H9 (cell line): Measurements from ENCODE around the gene ATP2B2. TPM values are rescaled to one million over a fixed set of nuclear protein-coding genes. Genes with fewer than 3 reads are reported as not detected.

ENCODE experiments used
- DNase-seq: peaks from one replicate; pipeline ENCODE4 v3.0.0-alpha.2; 2017
- H2AFZ ChIP-seq: one replicate; pipeline ENCODE4 v1.6.1; 2013; ENCODE audit warnings: mild to moderate bottlenecking, low read length, control low read depth, moderate library complexity
- H2AK5ac ChIP-seq: 2 replicates; pipeline ENCODE4 v1.6.1; 2013; ENCODE audit warnings: low read length, control low read depth, mixed read lengths; ENCODE audit not compliant: insufficient read length
- H2BK120ac ChIP-seq: one replicate; pipeline ENCODE4 v1.6.1; 2013; ENCODE audit warnings: low read depth, mild to moderate bottlenecking, low read length, control low read depth, inconsistent platforms; ENCODE audit not compliant: poor library complexity, severe bottlenecking
- H2BK12ac ChIP-seq: 2 replicates; pipeline ENCODE4 v1.6.1; 2013; ENCODE audit warnings: low read length, control low read depth, mixed read lengths, low read depth; ENCODE audit not compliant: insufficient read length
- H2BK15ac ChIP-seq: 2 replicates; pipeline ENCODE4 v1.6.1; 2013; ENCODE audit warnings: low read depth, low read length, control low read depth
- H2BK20ac ChIP-seq: one replicate; pipeline ENCODE4 v1.6.1; 2013; ENCODE audit warnings: low read depth, mild to moderate bottlenecking, low read length, control low read depth, inconsistent platforms; ENCODE audit not compliant: poor library complexity, severe bottlenecking
- H2BK5ac ChIP-seq: 2 replicates; pipeline ENCODE4 v1.6.1; 2013; ENCODE audit warnings: low read length, control low read depth, mixed read lengths; ENCODE audit not compliant: insufficient read length
- H3K14ac ChIP-seq: 2 replicates; pipeline ENCODE4 v1.6.1; 2013; ENCODE audit warnings: low read length, control low read depth; ENCODE audit not compliant: insufficient read depth
- H3K18ac ChIP-seq: 2 replicates; pipeline ENCODE4 v1.6.1; 2013; ENCODE audit warnings: low read depth, mild to moderate bottlenecking, mixed read lengths, low read length, control low read depth; ENCODE audit not compliant: insufficient read length
- H3K23ac ChIP-seq: 2 replicates; pipeline ENCODE4 v1.6.1; 2013; ENCODE audit warnings: low read length, control low read depth, mixed read lengths, low read depth; ENCODE audit not compliant: insufficient read length
- H3K23me2 ChIP-seq: 2 replicates; pipeline ENCODE4 v1.6.1; 2013; ENCODE audit warnings: low read depth, mild to moderate bottlenecking, mixed read lengths, low read length, control low read depth; ENCODE audit not compliant: insufficient read length, poor library complexity, severe bottlenecking
- H3K27ac ChIP-seq: 2 replicates; pipeline ENCODE4 v1.5.1; 2013; ENCODE audit warnings: low read length, control low read depth, mixed read lengths, low read depth; ENCODE audit not compliant: insufficient read length
- H3K27me3 ChIP-seq: 2 replicates; pipeline ENCODE4 v1.6.1; 2013; ENCODE audit warnings: low read length, control low read depth, inconsistent platforms; ENCODE audit not compliant: insufficient read depth
- H3K4ac ChIP-seq: 2 replicates; pipeline ENCODE4 v1.6.1; 2013; ENCODE audit warnings: low read depth, mild to moderate bottlenecking, control low read depth, inconsistent platforms, low read length, moderate library complexity
- H3K4me1 ChIP-seq: 2 replicates; pipeline ENCODE4 v1.6.1; 2013; ENCODE audit warnings: low read length, control low read depth, inconsistent platforms; ENCODE audit not compliant: insufficient read depth
- H3K4me2 ChIP-seq: 2 replicates; pipeline ENCODE4 v1.6.1; 2013; ENCODE audit warnings: low read length, control low read depth, mixed read lengths; ENCODE audit not compliant: insufficient read length, insufficient read depth
- H3K56ac ChIP-seq: 2 replicates; pipeline ENCODE4 v1.6.1; 2013; ENCODE audit warnings: low read depth, mild to moderate bottlenecking, mixed read lengths, low read length, control low read depth; ENCODE audit not compliant: insufficient read length
- H3K79me1 ChIP-seq: 2 replicates; pipeline ENCODE4 v1.6.1; 2013; ENCODE audit warnings: low read depth, mild to moderate bottlenecking, moderate library complexity, low read length, control low read depth, inconsistent platforms; ENCODE audit not compliant: insufficient read depth, poor library complexity, severe bottlenecking
- H3K79me2 ChIP-seq: 2 replicates; pipeline ENCODE4 v1.6.1; 2013; ENCODE audit warnings: low read length, control low read depth, inconsistent platforms; ENCODE audit not compliant: insufficient read depth
- H3K9ac ChIP-seq: 2 replicates; pipeline ENCODE4 v1.6.1; 2013; ENCODE audit warnings: low read length, control low read depth, mixed read lengths; ENCODE audit not compliant: insufficient read length; ENCODE audit errors: extremely low read depth
- H3K9me3 ChIP-seq: one replicate; pipeline ENCODE4 v1.6.1; 2013; ENCODE audit warnings: low read depth, low read length, inconsistent platforms; ENCODE audit not compliant: control insufficient read depth
- H3T11ph ChIP-seq: one replicate; pipeline ENCODE4 v1.6.1; 2013; ENCODE audit warnings: mild to moderate bottlenecking, low read length, control low read depth, inconsistent platforms
- H4K20me1 ChIP-seq: one replicate; pipeline ENCODE4 v1.6.1; 2013; ENCODE audit not compliant: control insufficient read depth, insufficient read length, insufficient read depth
- H4K5ac ChIP-seq: 2 replicates; pipeline ENCODE4 v1.6.1; 2013; ENCODE audit warnings: low read depth, mild to moderate bottlenecking, mixed read lengths, low read length, control low read depth; ENCODE audit not compliant: insufficient read length
- H4K8ac ChIP-seq: replicated peaks from 2 replicates; pipeline ENCODE4 v1.6.1; 2013; ENCODE audit warnings: low read length, control low read depth, mixed read lengths, low read depth; ENCODE audit not compliant: insufficient read length
- H4K91ac ChIP-seq: 2 replicates; pipeline ENCODE4 v1.6.1; 2013; ENCODE audit warnings: low read depth, mild to moderate bottlenecking, moderate library complexity, mixed read lengths, low read length, control low read depth; ENCODE audit not compliant: insufficient read length
- H3K27ac Mint-ChIP-seq, 3 experiments: 2 replicates in 2 of 3; 3 replicates in 1 of 3; pipeline ENCODE4 v1.8.0; 2020 to 2021; ENCODE audit warnings: mixed read lengths in 3 of 3, mild to moderate bottlenecking in 1 of 3, moderate library complexity in 1 of 3
- H3K27me3 Mint-ChIP-seq: 2 replicates; pipeline ENCODE4 v1.8.0; 2021; ENCODE audit warnings: low read depth, mild to moderate bottlenecking, moderate library complexity, mixed read lengths
- H3K36me3 Mint-ChIP-seq, 3 experiments: 2 replicates in 2 of 3; 3 replicates in 1 of 3; pipeline ENCODE4 v1.8.0; 2020 to 2021; ENCODE audit warnings: low read depth in 3 of 3, mixed read lengths in 3 of 3; ENCODE audit not compliant: insufficient read depth in 1 of 3
- H3K4me1 Mint-ChIP-seq, 2 experiments: 2 replicates each; pipeline ENCODE4 v1.8.0; 2020; ENCODE audit warnings: mixed read lengths in 2 of 2
- H3K4me3 Mint-ChIP-seq, 2 experiments: 2 replicates in 1 of 2; 3 replicates in 1 of 2; pipeline ENCODE4 v1.8.0; 2020 to 2021; ENCODE audit warnings: mild to moderate bottlenecking in 2 of 2, mixed read lengths in 2 of 2, moderate library complexity in 1 of 2
- H3K9me3 Mint-ChIP-seq, 2 experiments: 2 replicates in 1 of 2; 3 replicates in 1 of 2; pipeline ENCODE4 v1.8.0; 2020; ENCODE audit warnings: mild to moderate bottlenecking in 2 of 2, mixed read lengths in 2 of 2, moderate library complexity in 1 of 2
- CTCF ChIP-seq: fragments of 200-600 bp; sonication (generic); conservative IDR thresholded peaks from 3 replicates; pipeline ENCODE4 v1.8.0; 2021; ENCODE audit warnings: antibody characterized with exemption, mild to moderate bottlenecking
- WGBS: extraction: QIAGEN DNeasy Blood & Tissue Kit; methylation state at CpG from one replicate; pipeline ENCODE4 v1.1.7; 2013; ENCODE audit warnings: missing lambda C conversion rate, low lambda C conversion rate, mixed read lengths; ENCODE audit not compliant: insufficient read length; ENCODE audit errors: extremely low coverage; 5-methylcytosine and 5-hydroxymethylcytosine counted together
- total RNA-seq: library from RNA; stranded (reverse); gene quantifications from 2 replicates; pipeline ENCODE4 v1.2.1, GENCODE V29; 2021

The ATP2B2 gene
- total RNA-seq, 1 experiment from 2014 or later: 0.33 TPM

- H3K79me2 ChIP-seq: peaks cover 12% of the 10 kb centered on the region
- no peak overlapping the region for H2BK5ac ChIP-seq
- H2AFZ ChIP-seq: no peak overlapping the region
- no peak overlapping the region for H3K4me3 Mint-ChIP-seq
- no peak overlapping the region for H4K8ac ChIP-seq
- no peak overlapping the region for H3T11ph ChIP-seq
- no peak overlapping the region for H3K27ac ChIP-seq
- no peak overlapping the region for H3K4ac ChIP-seq
- peaks cover 0 to 8% of the 10 kb centered on the region in 2 experiments; a peak in 3 of 4 replicates for H3K4me1 Mint-ChIP-seq
- peak overlapping the region in 1 of 3 experiments; percentile 33; a peak in 1 of 7 replicates for H3K27ac Mint-ChIP-seq
- no peak overlapping the region for H2BK120ac ChIP-seq
- H3K27me3 ChIP-seq: no peaks in the 10 kb centered on the region
- no CpG with 5 or more reads among the region's 1 CpG for WGBS
- no peaks in the 10 kb centered on the region for H3K79me1 ChIP-seq
- H3K18ac ChIP-seq: peak overlapping the region; percentile 33
- no peak overlapping the region for H2AK5ac ChIP-seq
- H2BK12ac ChIP-seq: no peak overlapping the region
- no peak overlapping the region for H4K91ac ChIP-seq
- H3K9me3 ChIP-seq: no peaks in the 10 kb centered on the region
- TF ChIP-seq CTCF: peak; percentile 67
- peaks cover 11 to 21% (median 12%) of the 10 kb centered on the region in 3 experiments; a peak in 6 of 7 replicates for H3K36me3 Mint-ChIP-seq
- no peaks in the 10 kb centered on the region for H4K20me1 ChIP-seq
- DNase-seq: peak; percentile 52
- no peak overlapping the region for H3K9ac ChIP-seq
- no peak overlapping the region for H3K4me2 ChIP-seq
- H2BK20ac ChIP-seq: no peak overlapping the region
- no peak overlapping the region for H3K23ac ChIP-seq
- H4K5ac ChIP-seq: no peak overlapping the region
- H3K23me2 ChIP-seq: peaks cover 5% of the 10 kb centered on the region
- H3K27me3 Mint-ChIP-seq: peaks cover 27% of the 10 kb centered on the region
- no peaks in the 10 kb centered on the region for H3K4me1 ChIP-seq
- H3K9me3 Mint-ChIP-seq: no peaks in the 10 kb centered on the region
- H2BK15ac ChIP-seq: no peak overlapping the region
- H3K56ac ChIP-seq: no peak overlapping the region
- no peak overlapping the region for H3K14ac ChIP-seq
Measured at GRCh38 chr3:10322352-10322710, 183.1 kb downstream of the ATP2B2 start.
